GM15510 (cell line): ENCODE results near the gene TRAF2.

Source experiments
- POLR2A ChIP-seq: IDR thresholded peaks from 3 replicates; pipeline ENCODE4 v1.6.1; 2011; ENCODE audit warnings: borderline replicate concordance; ENCODE audit not compliant: insufficient read length; ENCODE audit errors: extremely low read depth

Gene TRAF2

GRCh38 chr9:136953771-136954269 lies 67.5 kb downstream of the TRAF2 start:
- TF ChIP-seq POLR2A = no peak

DNA sequence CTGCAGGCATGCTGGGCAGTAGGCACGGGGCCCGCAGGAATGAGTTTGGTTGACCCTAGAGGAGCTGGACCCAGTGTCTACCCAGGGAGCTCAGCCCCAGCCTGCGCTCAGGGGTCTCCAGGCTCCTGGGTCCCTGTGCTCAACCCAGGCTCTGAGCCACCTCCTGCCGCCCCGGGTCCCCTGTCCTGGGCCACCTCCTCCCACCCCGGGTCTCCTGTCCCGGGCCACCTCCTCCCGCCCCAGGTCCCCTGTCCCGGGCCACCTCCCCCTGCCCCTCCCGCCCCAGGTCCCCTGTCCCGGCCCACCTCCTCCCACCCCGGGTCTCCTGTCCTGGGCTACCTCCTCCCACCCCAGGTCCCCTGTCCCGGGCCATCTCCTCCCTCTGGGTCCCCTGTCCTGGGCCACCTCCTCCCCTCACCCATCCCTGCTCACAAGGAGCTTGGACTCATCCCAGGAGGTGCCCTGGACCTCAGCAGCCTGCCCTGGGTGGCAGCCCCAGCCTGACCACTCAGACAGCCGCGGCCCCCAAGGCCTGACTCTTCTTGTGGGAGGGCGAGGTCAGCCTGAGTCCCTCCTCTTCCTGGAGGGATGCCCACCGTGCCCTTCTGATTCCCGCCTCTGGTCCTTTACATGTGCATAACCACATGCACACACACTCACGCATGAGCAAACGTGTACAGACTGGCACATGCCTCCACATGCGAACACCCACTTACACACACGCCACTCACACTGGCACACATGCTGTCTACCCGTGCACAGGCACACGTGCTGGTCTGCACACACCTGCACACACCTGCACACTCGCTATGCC lies 68.2 kb downstream of the TRAF2 start:
- TF ChIP-seq POLR2A = no peak

- TF ChIP-seq POLR2A = no peak
These were observed 69.1 kb downstream of the TRAF2 start for GRCh38 chr9:136955202-136955942.

GRCh38 chr9:136955943-136956335 lies 69.6 kb downstream of the TRAF2 start:
- no peak for TF ChIP-seq POLR2A

GRCh38 chr9:136956604-136957003 lies 70.3 kb downstream of the TRAF2 start:
- TF ChIP-seq POLR2A = no peak

- TF ChIP-seq POLR2A = no peak
These were observed 71.1 kb downstream of the TRAF2 start for GRCh38 chr9:136957461-136957860.

DNA sequence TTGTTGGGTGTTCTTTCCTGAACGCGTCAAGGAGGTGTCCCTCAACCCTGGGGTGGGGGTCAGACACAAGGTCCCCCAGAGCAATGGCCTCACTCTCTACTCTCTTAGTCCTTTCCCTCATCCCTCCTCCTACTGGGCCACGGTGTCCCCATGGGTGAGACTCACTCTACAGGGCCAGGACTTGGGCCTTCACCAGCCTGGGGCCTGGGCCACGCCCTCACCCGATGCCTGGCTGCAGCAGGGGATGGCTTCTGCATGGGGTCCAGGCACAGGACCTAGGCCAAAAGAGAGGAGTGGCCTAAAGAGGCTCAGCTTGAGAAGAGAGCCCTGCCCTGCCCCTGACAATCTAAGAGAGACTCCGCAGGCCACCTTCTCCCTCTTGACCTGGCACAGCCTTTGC lies 71.6 kb downstream of the TRAF2 start:
- TF ChIP-seq POLR2A = no peak

DNA sequence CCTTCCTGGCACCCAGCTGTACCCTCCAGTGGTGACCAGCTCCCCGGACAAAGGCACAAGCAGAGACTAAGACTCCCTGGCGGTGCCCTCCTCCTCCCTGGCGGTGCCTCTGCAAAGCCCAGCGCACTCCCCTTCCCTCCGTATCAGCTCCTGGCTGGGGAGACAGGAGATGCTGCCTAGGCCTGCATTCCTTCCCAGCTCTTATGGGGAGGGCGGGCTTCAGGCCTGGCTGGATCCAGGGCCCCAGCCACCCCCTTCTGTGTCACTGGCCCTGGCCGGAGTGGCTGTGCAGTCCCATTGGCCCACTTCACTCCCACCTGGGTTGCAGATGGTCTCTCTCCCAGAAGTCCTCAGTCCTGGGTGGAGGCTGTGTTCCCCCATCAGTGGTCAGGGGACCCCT lies 72.2 kb downstream of the TRAF2 start:
- no peak for TF ChIP-seq POLR2A

DNA sequence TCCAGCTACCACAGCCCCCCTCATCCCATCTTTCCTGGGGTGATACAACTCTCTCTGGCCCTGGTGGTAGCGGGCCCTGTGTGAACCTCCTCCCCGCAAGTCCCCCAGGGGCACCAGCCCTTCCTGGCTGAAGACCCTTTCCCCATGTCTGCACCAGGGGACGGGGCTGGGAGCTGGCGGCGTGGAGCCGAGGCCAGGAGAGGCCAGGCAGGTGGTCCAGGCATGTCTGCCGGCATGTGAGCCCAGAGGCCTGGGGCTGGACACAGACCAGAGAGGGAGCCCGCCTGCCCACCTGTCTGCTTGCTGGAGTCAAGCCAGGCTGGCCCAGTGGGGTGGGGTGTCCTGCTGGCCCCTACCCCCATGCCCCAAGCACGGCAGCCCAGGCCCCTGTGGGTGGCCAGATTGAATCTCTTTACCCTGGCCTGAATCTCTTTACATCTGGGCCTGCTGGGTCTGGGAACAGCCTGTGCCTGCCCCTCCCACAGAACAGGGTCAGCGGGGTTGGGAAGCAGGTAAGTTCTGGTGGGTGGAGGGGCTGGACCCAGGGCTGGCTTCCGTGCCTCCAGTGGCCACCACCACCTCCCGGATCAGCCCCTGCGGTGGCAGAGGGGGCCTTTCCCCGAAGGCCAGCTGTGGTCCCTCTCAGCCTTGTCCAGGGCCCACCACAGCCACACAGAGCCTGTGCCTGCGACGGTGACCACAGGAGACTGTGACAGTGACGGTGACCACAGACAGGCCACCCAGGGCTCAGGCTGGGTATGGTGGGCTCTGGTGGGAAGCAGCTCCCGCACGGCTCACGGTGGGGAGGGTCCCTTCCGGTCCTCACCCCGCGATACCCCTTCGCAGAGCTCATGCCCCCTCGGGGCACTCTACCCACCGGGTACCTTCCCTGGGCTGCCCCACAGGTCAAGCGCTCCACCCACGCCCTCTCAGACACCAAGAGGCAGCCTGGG lies 72.9 kb downstream of the TRAF2 start:
- TF ChIP-seq POLR2A = no peak

GRCh38 chr9:136960212-136960937 lies 74.1 kb downstream of the TRAF2 start:
- TF ChIP-seq POLR2A = no peak

GRCh38 chr9:136960938-136961275 lies 74.6 kb downstream of the TRAF2 start:
- no peak for TF ChIP-seq POLR2A

DNA sequence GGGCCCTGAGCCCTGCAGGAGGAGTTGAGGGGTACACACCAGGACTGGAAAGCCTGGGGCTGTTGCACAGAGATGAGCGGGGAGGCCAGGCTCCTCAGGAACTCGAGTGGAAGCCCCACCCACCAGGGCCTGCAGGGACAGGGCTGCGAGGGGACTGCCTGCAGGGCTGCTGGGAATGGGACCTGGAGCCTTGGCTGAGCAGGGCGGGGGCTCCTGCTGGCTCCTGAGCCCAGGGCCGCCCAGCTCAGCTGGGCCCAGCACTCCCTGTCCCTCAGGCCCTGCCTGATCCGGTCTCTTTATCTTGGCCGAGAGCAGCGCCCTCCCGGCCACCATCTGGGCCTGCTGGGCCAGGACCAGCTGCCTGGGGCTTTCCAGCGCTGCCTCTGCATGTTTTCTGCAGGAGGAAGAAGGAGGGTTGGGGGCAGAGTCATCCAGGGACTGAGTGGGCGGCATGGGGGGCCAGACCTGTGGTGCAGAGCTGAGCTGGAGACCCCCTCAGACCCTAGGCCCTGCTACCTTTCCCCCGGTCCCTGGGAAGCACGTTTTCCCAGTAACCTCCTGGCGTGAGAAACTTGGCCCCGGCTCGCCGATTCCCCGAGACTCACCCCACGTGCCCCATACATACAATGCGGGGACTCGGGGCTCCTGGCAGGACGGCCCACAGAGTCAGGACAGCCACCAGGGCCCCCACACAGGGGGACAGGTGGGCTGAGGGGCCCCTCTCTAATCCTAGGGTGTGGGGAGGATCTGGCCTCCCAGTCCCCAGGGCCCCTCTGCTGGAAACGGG lies 75.2 kb downstream of the TRAF2 start:
- no peak for TF ChIP-seq POLR2A

DNA sequence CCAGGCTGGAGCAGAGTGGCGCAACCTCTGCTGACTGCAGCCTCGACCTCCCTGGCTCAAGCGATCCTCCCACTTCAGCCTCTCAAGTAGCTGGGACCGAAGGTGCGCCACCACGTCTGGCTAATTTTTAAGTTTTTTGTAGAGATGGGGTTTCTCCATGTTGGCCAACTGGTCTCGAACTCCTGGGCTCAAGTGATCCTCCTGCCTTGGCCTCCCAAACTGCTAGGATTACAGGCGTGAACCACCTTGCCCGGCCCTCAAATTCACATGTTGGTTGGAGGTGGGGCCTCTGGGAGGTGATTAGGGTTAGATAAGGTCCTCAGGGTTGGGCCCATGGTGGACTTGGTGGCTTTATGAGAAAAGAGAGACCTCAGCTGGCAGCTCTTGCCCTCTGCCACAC lies 75.8 kb downstream of the TRAF2 start:
- TF ChIP-seq POLR2A = no peak
